GM12878 (cell line): ENCODE measurements around the gene DNAJC3. TPM values are rescaled to one million over a fixed set of nuclear protein-coding genes. Genes with fewer than 3 reads are reported as not detected.

Experiments used
- ATAC-seq: fragments of 200-7000 bp; cut with Tn5 transposase; 3 replicates; pipeline ENCODE4 v1.9.1; 2020; ENCODE audit warnings: mild to moderate bottlenecking, moderate library complexity
- BruUV-seq: library from RNA; stranded (reverse); fragments of 400-500 nt; replicated peaks from 2 replicates; lab custom pipeline; 2021; lab: Mats Ljungman, UMichigan
- CTCF ChIA-PET: fragments of 300-600 bp; sonication (Branson Sonifier 250); formaldehyde crosslinking; extraction: SDS; loops from one replicate; lab custom pipeline; 2021; ENCODE audit warnings: inconsistent platforms; lab: Yijun Ruan, JAX
- POLR2A ChIA-PET: fragments of 350-600 bp; formaldehyde crosslinking; extraction: SDS; loops from one replicate; lab custom pipeline; 2021; ENCODE audit warnings: inconsistent platforms; lab: Charles Lee
- RAD21 ChIA-PET: fragments of 300-600 bp; sonication (Branson Sonifier 250); formaldehyde crosslinking; loops from one replicate; lab custom pipeline; 2023; ENCODE audit warnings: antibody characterized with exemption; ENCODE audit not compliant: unreplicated experiment; lab: Charles Lee
- SMC1A ChIA-PET: fragments of 300-600 bp; sonication (Branson Sonifier 250); formaldehyde crosslinking; loops from one replicate; lab custom pipeline; 2023; ENCODE audit not compliant: unreplicated experiment, uncharacterized antibody; lab: Charles Lee
- DNase-seq: peaks from one replicate; pipeline ENCODE4 v3.0.0-alpha.2; 2011; ENCODE audit warnings: low read depth, low spot score
- FAIRE-seq: peaks from 3 replicates; lab custom pipeline; 2011; peaks lifted over from hg19 to GRCh38; lab: Jason Lieb, UNC
- H2AFZ ChIP-seq: 2 replicates; pipeline ENCODE4 v1.6.0; 2011; ENCODE audit warnings: low read depth, low read length, control low read depth; ENCODE audit not compliant: control insufficient read depth
- H3K27ac ChIP-seq: 2 replicates; pipeline ENCODE4 v1.5.1; 2011; ENCODE audit warnings: control low read depth; ENCODE audit not compliant: control insufficient read depth, insufficient read depth
- H3K27me3 ChIP-seq, 2 experiments: replicated peaks in 1 of 2; 2 replicates each; pipeline versions ENCODE4 v1.6.0 to v1.6.1; 2011; ENCODE audit warnings: low read length in 1 of 2; ENCODE audit not compliant: control insufficient read depth in 2 of 2, insufficient read depth in 2 of 2
- H3K36me3 ChIP-seq, 2 experiments: 2 replicates each; pipeline ENCODE4 v1.5.1; 2011; ENCODE audit warnings: low read length in 1 of 2; ENCODE audit not compliant: control insufficient read depth in 2 of 2, insufficient read depth in 2 of 2
- H3K4me1 ChIP-seq: 2 replicates; pipeline ENCODE4 v1.6.1; 2011; ENCODE audit warnings: mild to moderate bottlenecking, low read length, moderate library complexity, mixed read lengths; ENCODE audit not compliant: control insufficient read depth, insufficient read depth
- H3K4me2 ChIP-seq: 2 replicates; pipeline ENCODE4 v1.6.0; 2011; ENCODE audit warnings: control low read depth; ENCODE audit not compliant: control insufficient read depth, insufficient read depth
- H3K4me3 ChIP-seq: fragments of 200-600 bp; sonication (generic); 2 replicates; pipeline ENCODE4 v1.5.1; 2016
- H3K79me2 ChIP-seq: 2 replicates; pipeline ENCODE4 v1.6.0; 2011; ENCODE audit warnings: low read length; ENCODE audit not compliant: control insufficient read depth, insufficient read depth
- H3K9ac ChIP-seq: 2 replicates; pipeline ENCODE4 v1.8.0; 2011; ENCODE audit warnings: low read length, control low read depth, mixed read lengths; ENCODE audit not compliant: control insufficient read depth, insufficient read depth
- H3K9me3 ChIP-seq: replicated peaks from 3 replicates; pipeline ENCODE4 v1.5.1; 2011; ENCODE audit warnings: mild to moderate bottlenecking, low read length; ENCODE audit not compliant: control insufficient read depth, insufficient read depth
- H4K20me1 ChIP-seq: 2 replicates; pipeline ENCODE4 v1.6.0; 2011; ENCODE audit not compliant: control insufficient read depth, insufficient read depth
- EZH2 ChIP-seq: IDR thresholded peaks from 2 replicates; pipeline ENCODE4 v1.6.1; 2012; ENCODE audit warnings: low read depth, mild to moderate bottlenecking, control low read depth, inconsistent platforms, low read length, borderline replicate concordance; ENCODE audit not compliant: control insufficient read depth
- MEF2B ChIP-seq: fragments of 450-650 bp; IDR thresholded peaks from 2 replicates; pipeline ENCODE4 v1.6.1; 2018; ENCODE audit warnings: mild to moderate bottlenecking, moderate library complexity; ENCODE audit not compliant: partially characterized antibody, poor library complexity, severe bottlenecking
- NR2C2 ChIP-seq: IDR thresholded peaks from 2 replicates; pipeline ENCODE4 v1.6.1; 2011; ENCODE audit warnings: borderline replicate concordance, low read depth; ENCODE audit not compliant: control insufficient read depth, insufficient read length
- NRF1 ChIP-seq: conservative IDR thresholded peaks from 2 replicates; pipeline ENCODE4 v1.6.1; 2011; ENCODE audit warnings: mild to moderate bottlenecking, low read depth, low read length, improper control_type of control experiment
- PML ChIP-seq: IDR thresholded peaks from 2 replicates; pipeline ENCODE4 v1.6.1; 2012; ENCODE audit warnings: low read length, inconsistent platforms
- POLR2AphosphoS2 ChIP-seq: IDR thresholded peaks from 2 replicates; pipeline ENCODE4 v1.6.1; 2011; ENCODE audit warnings: low read depth, mild to moderate bottlenecking, low read length, improper control_type of control experiment, moderate library complexity
- RFX5 ChIP-seq: IDR thresholded peaks from 2 replicates; pipeline ENCODE4 v1.6.1; 2011; ENCODE audit warnings: low read depth, low read length, improper control_type of control experiment
- SMARCA5 ChIP-seq: fragments of 450-650 bp; IDR thresholded peaks from 2 replicates; pipeline ENCODE4 v1.6.1; 2017; ENCODE audit warnings: mild to moderate bottlenecking
- SREBF1 ChIP-seq: IDR thresholded peaks from 2 replicates; pipeline ENCODE4 v1.6.1; 2012; ENCODE audit warnings: mild to moderate bottlenecking, low read length
- SRF ChIP-seq, 2 experiments: IDR thresholded peaks; 2 replicates each; pipeline ENCODE4 v1.6.1; 2011; ENCODE audit warnings: low read depth in 2 of 2, low read length in 2 of 2, mild to moderate bottlenecking in 1 of 2, moderate library complexity in 1 of 2
- TCF7 ChIP-seq: IDR thresholded peaks from 2 replicates; pipeline ENCODE4 v1.6.1; 2014; ENCODE audit warnings: antibody characterized with exemption, borderline replicate concordance
- ZNF384 ChIP-seq: IDR thresholded peaks from 2 replicates; pipeline ENCODE4 v1.6.1; 2012; ENCODE audit warnings: low read depth, mild to moderate bottlenecking, low read length, improper control_type of control experiment, borderline replicate concordance
- WGBS: methylation state at CpG from one replicate; pipeline ENCODE4 v1.1.6; 2016; ENCODE audit warnings: low lambda C conversion rate; ENCODE audit not compliant: insufficient replicate concordance, insufficient coverage; ENCODE audit errors: missing lambda C conversion rate; 5-methylcytosine and 5-hydroxymethylcytosine counted together
- in situ Hi-C: fragments of 300-500 bp; cut with MboI; formaldehyde crosslinking; loops from 9 replicates; pipeline ENCODE4 v1.14.3; 2018; ENCODE audit warnings: mixed read lengths
- intact Hi-C: fragments of 100-400 bp; cut with micrococcal nuclease; formaldehyde crosslinking; loops from one replicate; pipeline ENCODE4 v1.14.2; 2022; ENCODE audit not compliant: unreplicated experiment
- polyA plus RNA-seq, 11 experiments: library from polyadenylated mRNA; depleted of rRNA in 4 of 11; unstranded in 6 of 11; stranded (reverse) in 5 of 11; fragments of >200 nt; fragmentation: Nextera tagmentation in 4 of 11; fragmentation: Illumina TruSeq in 1 of 11; extraction: Ambion mirVana in 4 of 11; extraction: Trizol in 1 of 11; gene quantifications; 1 replicate in 1 of 11; 2 replicates in 10 of 11; pipeline versions ENCODE4 v1.2.1 to v1.2.3, GENCODE V29; 2011 to 2016; ENCODE audit warnings: inconsistent platforms in 2 of 11, missing spikeins in 2 of 11, low read depth in 1 of 11
- total RNA-seq, 4 experiments: library from RNA; depleted of rRNA in 3 of 4; stranded (reverse); fragments of >200 nt in 3 of 4; fragmentation: Illumina TruSeq in 1 of 4; extraction: Trizol in 1 of 4; gene quantifications; 2 replicates each; pipeline versions ENCODE4 v1.2.1 to v1.2.3, GENCODE V29; 2013 to 2021
- TF ChIP-seq, protein P1 (sequence below), 3 experiments: IDR thresholded peaks in 2 of 3; conservative IDR thresholded peaks in 1 of 3; 2 replicates each; pipeline ENCODE4 v1.5.1; 2011; ENCODE audit warnings: low read depth in 3 of 3, low read length in 3 of 3, mild to moderate bottlenecking in 3 of 3, control low read depth in 2 of 3, moderate library complexity in 2 of 3, inconsistent platforms in 1 of 3, mixed read lengths in 1 of 3; ENCODE audit not compliant: control insufficient read depth in 2 of 3, insufficient read depth in 1 of 3; ENCODE audit errors: extremely low read depth in 1 of 3

DNAJC3 gene
- total and polyA plus RNA-seq, 10 of the 15 experiments (the other 5 are each of a cell fraction or from before 2014, with no cell fraction given), result 9.3 to 37.4 (median 19.0) TPM

- Histone ChIP-seq H3K9ac (no peak overlapping the region), H3K36me3 (no peaks in the 10 kb centered on the region), H3K27me3 (peaks cover 0 to 4% of the 10 kb centered on the region in 2 experiments; a peak in 2 of 4 replicates), H3K27ac (no peak overlapping the region), H3K79me2 (no peaks in the 10 kb centered on the region; the same call in 1 of the 2 replicates), H2AFZ (no peak overlapping the region; the same call in 1 of the 2 replicates), H3K4me3 (no peak overlapping the region), H3K9me3 (no peaks in the 10 kb centered on the region), H3K4me1 (no peaks in the 10 kb centered on the region), H4K20me1 (no peaks in the 10 kb centered on the region), H3K4me2 (no peak overlapping the region)
- BruUV-seq, result no TSS peak
- FAIRE-seq (no peak), ATAC-seq (peak; percentile 47; the same call in 2 of the 3 replicates), DNase-seq (no peak)
- ChIA-PET SMC1A (no interaction called here), CTCF (no interaction called here), RAD21 (no interaction called here), POLR2A (no interaction called here)
- TF ChIP-seq TCF7 (no peak), NRF1 (no peak), SREBF1 (no peak), SMARCA5 (no peak), ZNF384 (no peak), SRF (IDR thresholded peaks at IDR 0.05; ENCODE audit: low read depth in 2 of 2, low read length in 2 of 2) (no peak), POLR2AphosphoS2 (no peak), RFX5 (no peak), NR2C2 (no peak), MEF2B (no peak), EZH2 (no peak), PML (no peak)
- TF ChIP-seq, protein P1, sequence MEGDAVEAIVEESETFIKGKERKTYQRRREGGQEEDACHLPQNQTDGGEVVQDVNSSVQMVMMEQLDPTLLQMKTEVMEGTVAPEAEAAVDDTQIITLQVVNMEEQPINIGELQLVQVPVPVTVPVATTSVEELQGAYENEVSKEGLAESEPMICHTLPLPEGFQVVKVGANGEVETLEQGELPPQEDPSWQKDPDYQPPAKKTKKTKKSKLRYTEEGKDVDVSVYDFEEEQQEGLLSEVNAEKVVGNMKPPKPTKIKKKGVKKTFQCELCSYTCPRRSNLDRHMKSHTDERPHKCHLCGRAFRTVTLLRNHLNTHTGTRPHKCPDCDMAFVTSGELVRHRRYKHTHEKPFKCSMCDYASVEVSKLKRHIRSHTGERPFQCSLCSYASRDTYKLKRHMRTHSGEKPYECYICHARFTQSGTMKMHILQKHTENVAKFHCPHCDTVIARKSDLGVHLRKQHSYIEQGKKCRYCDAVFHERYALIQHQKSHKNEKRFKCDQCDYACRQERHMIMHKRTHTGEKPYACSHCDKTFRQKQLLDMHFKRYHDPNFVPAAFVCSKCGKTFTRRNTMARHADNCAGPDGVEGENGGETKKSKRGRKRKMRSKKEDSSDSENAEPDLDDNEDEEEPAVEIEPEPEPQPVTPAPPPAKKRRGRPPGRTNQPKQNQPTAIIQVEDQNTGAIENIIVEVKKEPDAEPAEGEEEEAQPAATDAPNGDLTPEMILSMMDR (IDR thresholded peaks at IDR 0.05 in 2 of 3, conservative IDR thresholded peaks at IDR 0.05 in 1 of 3; ENCODE audit: control insufficient read depth in 2 of 3, extremely low read depth in 1 of 3, insufficient read depth in 1 of 3, low read depth in 3 of 3, low read length in 3 of 3), result no peak
- in situ Hi-C loops (no loop called here), intact Hi-C loops (no loop called here)
- WGBS, result 45% methylated on average over 32 of the region's 35 CpGs
These were observed 34.8 kb upstream of the DNAJC3 start for GRCh38 chr13:95642028-95642621.
